ENCODE results near the gene BTBD16.
A peak's percentile ranks its signal among the peaks of the same experiment; 100 is the strongest.

The BTBD16 gene

GRCh38 chr10:122374237-122374858 lies 103.3 kb downstream of the BTBD16 start, which contains the start of gene PLEKHA1:
PLEKHA1 (plus strand) TSS chr10:122374708; CDS start chr10:122393201, 18,493 bp downstream.
- peak; percentile 93 for DNase-seq (ENCODE audit: low read depth)

- peak; percentile 44 for DNase-seq (ENCODE audit: low read depth)
Observed at GRCh38 chr10:122374859-122375678, 104.0 kb downstream of the BTBD16 start.

GRCh38 chr10:122375679-122376160 lies 104.6 kb downstream of the BTBD16 start:
- no peak for DNase-seq (ENCODE audit: low read depth)

- DNase-seq (ENCODE audit: low read depth), result no peak
Observed at GRCh38 chr10:122376364-122376961, 105.4 kb downstream of the BTBD16 start.

- no peak for DNase-seq (ENCODE audit: low read depth)
Observed at GRCh38 chr10:122379041-122379440, 107.9 kb downstream of the BTBD16 start.

GRCh38 chr10:122379537-122379936 lies 108.4 kb downstream of the BTBD16 start:
- no peak for DNase-seq (ENCODE audit: low read depth)

GRCh38 chr10:122380703-122381102 lies 109.6 kb downstream of the BTBD16 start:
- DNase-seq (ENCODE audit: low read depth), result no peak

GRCh38 chr10:122381680-122382079 lies 110.6 kb downstream of the BTBD16 start:
- DNase-seq (ENCODE audit: low read depth), result no peak

GRCh38 chr10:122386514-122386913 lies 115.4 kb downstream of the BTBD16 start:
- DNase-seq (ENCODE audit: low read depth), result no peak

GRCh38 chr10:122387572-122387971 lies 116.5 kb downstream of the BTBD16 start:
- DNase-seq (ENCODE audit: low read depth), result no peak

Measured in amniotic epithelial cell (primary cell).